HFF-Myc (cell line): ENCODE data around the gene MICU1.

Experiments
- DNase-seq: peaks from one replicate; pipeline ENCODE4 v3.0.0-alpha.2; 2011; ENCODE audit warnings: low read depth; ENCODE audit errors: extremely low read depth
- H3K4me3 ChIP-seq: replicated peaks from 2 replicates; pipeline ENCODE4 v1.5.1; 2011; ENCODE audit warnings: low read depth, mild to moderate bottlenecking, control low read depth, low read length
- TF ChIP-seq, protein P1 (sequence below): IDR thresholded peaks from 2 replicates; pipeline ENCODE4 v1.5.1; 2012; ENCODE audit warnings: mild to moderate bottlenecking, low read depth, low read length, control low read depth; ENCODE audit errors: missing control alignments

The MICU1 gene

DNA sequence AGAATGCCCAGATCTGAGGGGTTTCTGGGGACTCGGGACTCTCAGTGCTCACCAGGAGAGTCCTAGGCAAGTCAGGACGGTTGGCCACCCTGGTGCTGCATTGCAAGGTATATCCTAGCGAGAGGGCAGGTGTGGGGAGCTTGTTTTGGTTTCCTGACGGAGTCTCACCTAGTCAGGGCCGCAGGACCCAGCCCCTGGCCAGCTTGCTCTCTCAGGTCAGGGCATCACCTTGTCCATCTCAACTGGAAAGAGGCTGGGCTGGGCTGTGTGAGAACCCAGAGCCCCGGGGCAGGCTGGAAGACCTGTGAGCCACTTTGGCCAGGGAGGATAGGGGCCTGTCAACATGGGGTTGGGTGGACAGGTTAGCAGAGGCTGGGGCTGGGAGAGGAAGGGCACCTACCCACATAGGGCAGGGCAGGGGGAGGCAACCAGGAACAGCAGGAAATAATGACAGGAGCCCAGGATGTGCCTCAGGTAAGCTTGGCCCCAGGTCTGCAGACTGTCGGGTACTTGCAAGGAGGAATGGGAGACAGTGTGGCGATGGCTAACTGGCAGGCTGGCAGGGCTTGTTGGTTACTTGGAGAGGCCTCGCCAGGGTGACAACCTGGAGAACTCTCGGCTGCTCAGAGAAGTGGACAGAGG, 302.6 kb downstream of the MICU1 start:
- no peak for DNase-seq

DNA sequence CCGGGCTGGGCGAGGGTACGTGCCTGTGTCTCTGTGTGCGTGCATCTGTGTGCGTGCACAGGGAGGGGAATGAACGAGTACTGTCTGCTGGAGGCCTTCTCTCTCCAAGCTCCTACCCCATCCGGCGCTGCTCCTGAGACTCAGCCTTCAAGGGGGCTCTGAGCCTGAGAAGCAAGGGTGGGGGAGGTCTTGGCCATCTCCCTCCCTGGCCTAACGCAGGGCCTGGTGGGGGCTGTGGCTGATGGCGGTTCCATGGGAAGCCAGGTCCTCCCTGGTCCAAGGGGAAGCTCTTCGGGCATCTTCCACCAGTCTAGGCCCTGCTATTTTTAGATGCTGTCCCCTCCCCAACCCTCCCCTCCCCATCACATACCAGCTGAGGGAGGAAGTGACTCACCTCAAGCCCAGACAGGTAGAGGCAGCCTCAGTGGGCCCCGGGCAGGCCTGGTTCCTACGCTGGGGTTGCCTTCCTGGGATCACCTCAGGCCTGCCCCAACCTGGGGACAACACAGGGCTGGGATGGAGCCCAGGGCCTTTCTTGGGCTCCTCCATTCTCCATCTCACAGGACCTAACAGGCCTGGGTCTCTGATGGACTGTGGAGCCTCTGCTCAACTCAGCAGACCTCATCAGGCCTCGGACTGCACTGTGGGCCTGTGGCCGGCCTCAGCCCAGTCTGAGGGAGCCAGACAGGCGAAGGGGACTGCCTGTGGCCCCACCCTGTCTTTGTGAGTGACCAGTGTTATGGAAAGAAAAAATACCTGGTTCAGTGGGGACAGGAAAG, 303.4 kb downstream of the MICU1 start:
- DNase-seq: no peak
- TF ChIP-seq, protein P1, sequence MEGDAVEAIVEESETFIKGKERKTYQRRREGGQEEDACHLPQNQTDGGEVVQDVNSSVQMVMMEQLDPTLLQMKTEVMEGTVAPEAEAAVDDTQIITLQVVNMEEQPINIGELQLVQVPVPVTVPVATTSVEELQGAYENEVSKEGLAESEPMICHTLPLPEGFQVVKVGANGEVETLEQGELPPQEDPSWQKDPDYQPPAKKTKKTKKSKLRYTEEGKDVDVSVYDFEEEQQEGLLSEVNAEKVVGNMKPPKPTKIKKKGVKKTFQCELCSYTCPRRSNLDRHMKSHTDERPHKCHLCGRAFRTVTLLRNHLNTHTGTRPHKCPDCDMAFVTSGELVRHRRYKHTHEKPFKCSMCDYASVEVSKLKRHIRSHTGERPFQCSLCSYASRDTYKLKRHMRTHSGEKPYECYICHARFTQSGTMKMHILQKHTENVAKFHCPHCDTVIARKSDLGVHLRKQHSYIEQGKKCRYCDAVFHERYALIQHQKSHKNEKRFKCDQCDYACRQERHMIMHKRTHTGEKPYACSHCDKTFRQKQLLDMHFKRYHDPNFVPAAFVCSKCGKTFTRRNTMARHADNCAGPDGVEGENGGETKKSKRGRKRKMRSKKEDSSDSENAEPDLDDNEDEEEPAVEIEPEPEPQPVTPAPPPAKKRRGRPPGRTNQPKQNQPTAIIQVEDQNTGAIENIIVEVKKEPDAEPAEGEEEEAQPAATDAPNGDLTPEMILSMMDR: no peak

More for the DNA sequence above, 302.6 kb downstream of the MICU1 start:
- TF ChIP-seq, protein P1: no peak
- H3K4me3 ChIP-seq: no peak overlapping the region

DNA sequence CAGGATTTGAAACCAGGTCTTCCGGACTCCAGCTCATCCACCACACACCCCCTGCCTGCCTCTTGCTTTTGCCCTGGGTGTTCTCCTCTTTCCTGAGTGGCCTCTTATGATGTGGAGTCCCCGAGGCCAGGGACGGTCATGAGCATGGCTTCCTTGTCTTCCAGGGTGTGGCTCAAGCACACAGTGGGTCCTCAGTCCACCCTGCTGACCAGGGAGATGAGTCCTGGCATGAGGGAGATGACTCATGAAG, 303.9 kb downstream of the MICU1 start:
- no peak overlapping the region for H3K4me3 ChIP-seq
- TF ChIP-seq, protein P1: no peak

More for the DNA sequence above, 303.4 kb downstream of the MICU1 start:
- H3K4me3 ChIP-seq: no peak overlapping the region

DNA sequence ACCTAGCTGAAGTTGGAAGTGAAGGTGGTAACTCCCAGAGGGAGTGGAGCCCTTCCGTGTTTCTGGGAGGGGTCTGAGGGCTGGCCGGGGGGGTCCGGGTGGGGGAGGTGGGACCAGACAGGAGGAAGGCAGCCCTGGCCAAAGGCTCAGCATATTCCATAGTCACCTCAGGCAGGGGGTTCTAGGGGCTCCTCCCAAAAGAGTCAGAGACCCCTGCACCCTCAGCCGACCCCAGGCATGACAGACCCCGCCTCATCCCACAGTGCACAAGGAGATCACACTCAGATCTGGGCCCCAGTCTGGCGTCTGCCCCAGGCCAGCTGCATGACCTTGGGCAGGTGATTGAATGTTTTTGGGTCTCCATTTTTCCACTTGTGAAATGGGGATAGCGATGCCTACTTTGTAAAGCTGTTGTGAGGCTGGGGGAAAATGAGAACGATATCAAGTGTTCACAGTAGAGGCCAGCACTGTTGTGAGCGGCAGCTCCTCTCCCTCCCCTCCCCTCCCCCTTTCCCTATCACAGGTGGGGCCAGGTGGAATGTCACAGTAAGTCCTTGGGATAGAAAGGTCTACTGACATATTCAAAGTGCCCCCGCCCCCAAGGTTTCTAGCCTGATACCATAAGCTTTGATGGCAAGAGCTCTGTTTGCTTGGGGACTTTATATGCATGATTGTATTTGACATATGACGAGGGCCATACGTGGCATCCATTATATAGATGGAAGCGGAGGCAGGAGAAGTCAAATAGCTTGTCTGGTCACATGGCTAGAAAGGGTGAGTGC, 304.4 kb downstream of the MICU1 start:
- DNase-seq: no peak
- no peak overlapping the region for H3K4me3 ChIP-seq
- TF ChIP-seq, protein P1: no peak

More for the DNA sequence above, 303.9 kb downstream of the MICU1 start:
- DNase-seq: no peak

DNA sequence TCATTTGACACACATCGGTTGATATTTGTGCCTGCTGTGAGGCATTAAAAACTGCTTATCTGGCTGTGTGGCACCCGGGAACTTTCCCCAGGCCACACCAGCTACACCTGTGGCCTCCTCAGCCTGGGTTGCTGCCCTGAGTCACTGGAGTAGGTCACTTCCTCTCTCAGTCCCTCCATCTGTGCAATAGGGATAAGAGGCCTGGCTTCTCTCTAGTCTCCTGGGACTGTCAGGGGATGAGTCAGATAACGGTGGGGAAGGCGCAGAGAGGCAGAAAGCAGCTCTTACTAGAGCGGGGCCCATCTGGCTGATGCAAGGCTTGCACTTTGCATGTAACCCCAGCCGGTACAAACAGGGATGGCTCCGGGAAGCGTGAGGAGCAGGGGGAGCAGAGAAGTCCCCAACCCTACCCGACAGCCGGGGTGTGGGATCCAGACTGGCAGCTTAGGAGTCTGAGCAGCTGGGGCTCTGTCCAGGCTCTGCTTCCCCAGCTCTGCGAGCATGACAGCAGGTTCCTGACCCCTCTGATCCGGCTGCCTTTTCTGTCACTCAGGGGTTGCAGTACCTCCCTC, 305.1 kb downstream of the MICU1 start:
- peak; percentile 96 for DNase-seq
- no peak overlapping the region for H3K4me3 ChIP-seq

DNA sequence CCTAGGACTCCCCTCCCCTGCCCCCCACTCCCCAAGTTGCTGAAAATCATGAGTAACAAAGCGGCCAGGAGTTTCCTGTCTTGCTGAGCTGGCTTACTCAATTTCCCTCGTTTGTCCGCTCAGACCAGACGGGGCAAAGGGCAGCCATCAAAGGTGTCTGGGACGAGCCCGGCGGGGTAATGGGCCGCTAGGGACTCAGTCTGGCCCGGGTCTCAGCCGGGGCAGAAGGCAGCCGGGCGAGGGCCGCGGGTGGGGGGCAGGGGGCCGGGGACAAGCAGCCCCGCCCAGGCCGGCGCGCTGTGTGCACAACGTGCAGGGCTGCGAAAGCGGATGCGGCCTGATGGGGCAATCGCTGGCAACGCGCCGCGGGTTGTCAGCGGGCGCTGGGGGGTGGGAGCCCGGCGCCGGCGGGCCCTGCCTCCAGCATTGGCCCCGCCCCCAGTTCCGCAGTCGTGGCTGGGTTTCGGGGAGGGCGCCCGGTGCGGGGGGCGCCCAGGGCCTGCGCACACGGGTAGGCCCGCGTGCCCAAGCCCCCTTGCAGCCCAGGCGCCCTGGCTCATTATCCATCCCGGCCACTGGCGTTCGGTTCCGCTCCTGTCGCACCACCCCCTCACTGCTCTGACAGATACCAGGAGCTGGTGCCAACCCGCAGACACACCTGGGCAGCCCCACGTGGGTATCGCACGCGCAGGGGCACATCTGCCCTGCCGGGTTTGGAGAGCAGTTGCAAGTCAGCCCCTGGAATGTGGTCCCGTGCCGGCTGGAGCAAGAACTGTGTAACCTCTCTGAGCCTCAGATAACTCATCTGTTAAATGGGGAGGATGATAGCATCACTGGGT, 306.2 kb downstream of the MICU1 start:
- H3K4me3 ChIP-seq: peak overlapping the region; percentile 33
- DNase-seq: peak; percentile 61

More for the DNA sequence above, 305.1 kb downstream of the MICU1 start:
- TF ChIP-seq, protein P1: no peak

More for the DNA sequence above, 306.2 kb downstream of the MICU1 start:
- TF ChIP-seq, protein P1: no peak
